Fibroblast of the aortic adventitia (primary cell): ENCODE results near the gene CAMTA1. TPM values are rescaled to one million over a fixed set of nuclear protein-coding genes. Genes with fewer than 3 reads are reported as not detected.

Source experiments
- DNase-seq: peaks from one replicate; pipeline ENCODE4 v3.0.0-alpha.2; 2010; ENCODE audit warnings: low read depth
- H3K4me3 ChIP-seq: 2 replicates; pipeline ENCODE4 v1.5.1; 2011; ENCODE audit warnings: low read depth, mild to moderate bottlenecking, control low read depth, low read length, moderate library complexity
- total RNA-seq: library from RNA; depleted of rRNA; stranded (reverse); fragments of >200 nt; gene quantifications from 2 replicates; pipeline ENCODE4 v1.2.3, GENCODE V29; 2012; ENCODE audit warnings: low replicate concordance
- TF ChIP-seq, protein P1 (sequence below): IDR thresholded peaks from 2 replicates; pipeline ENCODE4 v1.5.1; 2011; ENCODE audit warnings: mild to moderate bottlenecking, low read length, control low read depth, inconsistent platforms; ENCODE audit not compliant: insufficient read depth

Gene CAMTA1
- total RNA-seq, 1 donor, result 91.9 TPM

DNA sequence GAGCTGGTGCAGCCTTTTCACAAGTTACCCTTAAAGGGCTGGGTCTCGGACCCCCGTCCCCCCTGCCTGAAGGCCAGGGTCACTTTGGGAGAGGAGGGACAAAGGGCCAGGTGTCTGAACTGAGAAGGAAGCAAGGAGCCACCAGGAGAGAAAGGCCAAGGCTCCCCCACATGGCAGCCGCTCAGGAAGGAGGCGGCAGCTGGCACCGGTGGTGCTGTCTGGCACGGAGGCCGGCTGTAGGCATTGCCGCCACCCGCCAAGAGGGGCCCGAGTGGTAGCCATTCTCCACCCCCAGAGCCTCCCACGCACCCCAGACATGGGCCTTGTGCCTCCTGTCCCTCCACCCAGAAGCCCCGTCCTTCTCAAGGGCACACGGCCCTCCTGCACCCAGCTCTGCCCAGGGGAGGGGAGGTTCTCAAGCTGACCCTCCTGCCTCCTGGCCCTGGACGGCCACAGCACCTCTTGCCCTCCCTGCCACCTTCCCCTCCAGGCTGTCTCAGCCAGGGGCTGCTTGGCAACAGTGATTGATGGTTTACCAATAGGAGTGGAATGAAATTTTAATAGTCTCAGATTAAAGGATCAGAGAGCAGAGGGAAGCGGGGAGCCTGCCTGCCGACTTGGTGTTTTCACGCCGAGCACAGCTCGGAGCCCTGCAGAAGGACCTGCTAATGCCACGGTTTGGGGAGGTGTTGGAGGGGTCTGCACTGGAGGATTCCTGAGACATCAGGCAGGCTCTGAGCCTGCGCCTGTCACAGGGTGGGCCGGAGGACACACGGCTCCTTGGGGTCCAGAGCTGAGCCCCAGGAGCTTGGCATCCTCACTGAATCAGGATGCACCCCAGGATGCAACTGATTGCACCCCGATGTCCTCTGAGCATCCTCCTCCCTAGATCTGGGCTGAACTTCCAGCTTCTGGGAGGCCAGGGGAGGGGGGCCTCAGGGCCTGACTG, 773.9 kb downstream of the CAMTA1 start:
- no peak for DNase-seq
- H3K4me3 ChIP-seq, result no peak overlapping the region
- TF ChIP-seq, protein P1, sequence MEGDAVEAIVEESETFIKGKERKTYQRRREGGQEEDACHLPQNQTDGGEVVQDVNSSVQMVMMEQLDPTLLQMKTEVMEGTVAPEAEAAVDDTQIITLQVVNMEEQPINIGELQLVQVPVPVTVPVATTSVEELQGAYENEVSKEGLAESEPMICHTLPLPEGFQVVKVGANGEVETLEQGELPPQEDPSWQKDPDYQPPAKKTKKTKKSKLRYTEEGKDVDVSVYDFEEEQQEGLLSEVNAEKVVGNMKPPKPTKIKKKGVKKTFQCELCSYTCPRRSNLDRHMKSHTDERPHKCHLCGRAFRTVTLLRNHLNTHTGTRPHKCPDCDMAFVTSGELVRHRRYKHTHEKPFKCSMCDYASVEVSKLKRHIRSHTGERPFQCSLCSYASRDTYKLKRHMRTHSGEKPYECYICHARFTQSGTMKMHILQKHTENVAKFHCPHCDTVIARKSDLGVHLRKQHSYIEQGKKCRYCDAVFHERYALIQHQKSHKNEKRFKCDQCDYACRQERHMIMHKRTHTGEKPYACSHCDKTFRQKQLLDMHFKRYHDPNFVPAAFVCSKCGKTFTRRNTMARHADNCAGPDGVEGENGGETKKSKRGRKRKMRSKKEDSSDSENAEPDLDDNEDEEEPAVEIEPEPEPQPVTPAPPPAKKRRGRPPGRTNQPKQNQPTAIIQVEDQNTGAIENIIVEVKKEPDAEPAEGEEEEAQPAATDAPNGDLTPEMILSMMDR, result no peak

DNA sequence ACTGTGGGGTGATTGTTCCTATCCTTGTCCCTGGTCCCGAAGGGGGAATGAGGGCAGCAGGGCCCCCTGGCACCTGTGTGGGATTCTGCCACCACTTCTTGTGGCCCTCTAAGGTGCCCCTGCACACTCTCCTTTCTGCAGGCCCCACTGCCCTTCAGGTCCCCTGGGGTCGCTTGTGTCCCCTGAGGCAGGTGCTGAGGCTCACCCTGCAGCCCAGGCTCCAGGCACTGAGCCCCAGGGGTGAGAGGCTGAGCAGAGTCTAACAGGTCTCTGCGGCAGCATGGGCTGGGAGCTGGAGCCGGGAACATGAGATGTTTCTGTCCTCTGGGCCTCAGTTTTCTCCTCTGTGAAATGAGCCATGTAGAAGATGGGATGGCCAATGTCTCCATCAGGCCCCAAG, 774.9 kb downstream of the CAMTA1 start:
- H3K4me3 ChIP-seq, result no peak overlapping the region
- DNase-seq, result no peak
- TF ChIP-seq, protein P1, result no peak

DNA sequence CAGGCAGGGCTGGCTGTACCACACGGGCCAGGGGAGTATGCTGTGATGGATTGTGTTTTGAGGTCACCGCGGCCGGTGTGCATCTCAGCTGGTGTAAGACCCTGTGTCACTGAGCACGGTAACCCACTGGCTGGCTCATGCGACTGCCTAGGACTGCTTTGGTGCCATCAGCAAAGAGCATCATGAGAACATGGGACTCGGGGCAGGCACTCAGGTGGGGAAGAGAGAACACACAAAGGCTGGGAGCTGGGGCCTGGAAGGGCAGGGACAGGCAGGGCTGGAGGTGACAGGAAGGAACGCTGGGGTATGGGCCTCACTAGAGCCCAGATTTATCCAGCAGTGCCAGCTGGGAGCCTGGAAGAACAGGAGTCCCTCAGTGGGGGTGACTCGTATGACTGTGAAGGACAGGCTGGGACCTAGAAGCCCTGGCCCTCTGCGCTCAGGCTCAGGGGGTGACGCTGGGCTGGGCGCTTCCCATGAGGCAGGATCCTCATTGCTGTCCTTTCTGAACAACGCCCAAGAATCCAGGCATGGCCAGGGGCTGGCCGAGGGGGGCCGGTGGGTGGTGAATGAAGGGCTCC, 775.4 kb downstream of the CAMTA1 start:
- H3K4me3 ChIP-seq, result no peak overlapping the region
- TF ChIP-seq, protein P1, result no peak
- DNase-seq, result no peak

DNA sequence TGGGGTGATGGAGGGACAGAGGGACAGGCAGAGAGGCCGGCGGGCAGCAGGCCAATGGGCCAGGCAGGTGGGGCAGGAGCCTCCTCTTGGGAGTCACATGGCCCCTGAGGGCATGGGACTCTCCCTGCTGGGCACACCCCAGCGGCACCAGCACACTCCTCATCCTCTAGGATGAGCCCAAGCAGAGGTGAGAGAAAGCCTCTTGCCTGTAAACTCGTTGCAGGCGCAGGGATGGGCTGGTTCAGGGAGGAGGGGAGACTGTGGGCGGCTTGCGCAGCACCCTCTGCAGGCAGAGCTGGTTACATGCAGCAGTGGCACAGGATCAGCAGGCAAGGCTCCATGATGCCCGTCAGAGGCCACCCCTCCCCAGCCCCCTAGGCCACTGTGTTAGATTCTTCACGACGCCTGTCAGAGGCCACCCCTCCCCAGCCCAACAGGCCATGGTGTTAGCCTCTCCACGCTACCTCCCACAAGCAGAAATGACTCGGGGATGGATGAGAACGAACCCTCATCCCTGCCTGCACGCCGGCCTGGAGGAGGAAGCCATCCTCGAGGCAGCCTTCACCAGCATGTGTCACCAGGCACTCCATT, 776.2 kb downstream of the CAMTA1 start:
- TF ChIP-seq, protein P1, result peak; percentile 10
- H3K4me3 ChIP-seq, result no peak overlapping the region
- no peak for DNase-seq

DNA sequence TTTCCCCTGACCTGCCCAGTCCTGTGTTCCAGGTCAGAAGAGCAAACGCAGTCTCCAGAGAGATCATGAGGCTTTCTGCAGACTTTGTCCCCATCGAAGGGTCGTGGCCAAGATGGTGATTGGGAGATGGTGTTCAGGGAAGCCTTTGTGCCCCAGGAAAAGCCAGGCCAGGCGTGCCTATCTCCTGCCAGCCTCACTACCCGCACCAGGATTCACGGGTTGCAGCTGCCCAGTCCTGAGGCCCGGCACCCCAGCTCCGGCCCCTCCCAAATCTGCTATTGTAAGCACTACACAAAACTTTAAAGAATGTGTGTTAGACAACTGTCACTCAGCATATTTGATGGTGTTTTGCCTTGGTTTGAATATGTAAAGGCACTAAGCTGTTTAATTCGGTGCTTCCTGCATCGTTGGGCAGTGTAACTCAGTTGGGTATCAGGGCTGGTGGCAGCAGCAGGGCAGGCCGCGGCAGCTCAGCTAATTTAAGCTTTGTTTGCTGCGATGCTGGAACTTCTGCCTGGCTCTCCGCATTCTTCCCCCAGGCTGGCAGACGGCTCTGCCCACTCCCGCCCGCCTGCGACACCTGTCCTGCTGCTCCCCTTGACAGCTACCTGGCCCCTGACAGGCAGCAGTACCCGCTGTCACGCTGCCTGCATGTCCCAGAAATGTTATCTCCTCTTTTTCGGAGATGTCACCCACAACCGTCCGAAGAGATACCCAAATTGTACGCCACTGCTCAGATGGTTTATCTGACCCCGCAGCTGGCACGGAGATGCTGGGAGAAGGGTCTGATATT, 776.9 kb downstream of the CAMTA1 start:
- H3K4me3 ChIP-seq, result no peak overlapping the region
- no peak for DNase-seq
- TF ChIP-seq, protein P1, result no peak
